PC-9 (cell line): ENCODE data around the gene SCNN1G.

ENCODE experiments used
- CTCF ChIP-seq: fragments of 200-600 bp; sonication (generic); conservative IDR thresholded peaks from 2 replicates; pipeline ENCODE4 v1.6.1; 2017; ENCODE audit warnings: mixed run types, antibody characterized with exemption, mild to moderate bottlenecking, moderate library complexity
- EZH2 ChIP-seq: fragments of 200-600 bp; sonication (generic); IDR thresholded peaks from 2 replicates; pipeline ENCODE4 v1.8.0; 2017; ENCODE audit warnings: antibody characterized with exemption, low read depth

GRCh38 chr16:23172583-23172982 lies 10.0 kb upstream of the SCNN1G start:
- no peak for TF ChIP-seq CTCF
- TF ChIP-seq EZH2 = no peak
